Measurements from ENCODE around the gene TSPAN11.

Gene TSPAN11

GRCh38 chr12:30905463-30906009, 21.0 kb upstream of the TSPAN11 start:
- H3K9ac ChIP-seq (ENCODE audit: low read depth, low read length, poor library complexity, severe bottlenecking): no peak overlapping the region
- no peaks in the 10 kb centered on the region for H3K36me3 ChIP-seq (ENCODE audit: insufficient read depth, low read length)
- no peaks in the 10 kb centered on the region for H3K27me3 ChIP-seq (ENCODE audit: insufficient read depth, low read length, poor library complexity, severe bottlenecking)
- no peaks in the 10 kb centered on the region for H3K79me2 ChIP-seq (ENCODE audit: insufficient read depth, low read length)
- TF ChIP-seq EZH2phosphoT487 (IDR thresholded peaks at IDR 0.05; ENCODE audit: borderline replicate concordance): no peak
- TF ChIP-seq, protein P1, sequence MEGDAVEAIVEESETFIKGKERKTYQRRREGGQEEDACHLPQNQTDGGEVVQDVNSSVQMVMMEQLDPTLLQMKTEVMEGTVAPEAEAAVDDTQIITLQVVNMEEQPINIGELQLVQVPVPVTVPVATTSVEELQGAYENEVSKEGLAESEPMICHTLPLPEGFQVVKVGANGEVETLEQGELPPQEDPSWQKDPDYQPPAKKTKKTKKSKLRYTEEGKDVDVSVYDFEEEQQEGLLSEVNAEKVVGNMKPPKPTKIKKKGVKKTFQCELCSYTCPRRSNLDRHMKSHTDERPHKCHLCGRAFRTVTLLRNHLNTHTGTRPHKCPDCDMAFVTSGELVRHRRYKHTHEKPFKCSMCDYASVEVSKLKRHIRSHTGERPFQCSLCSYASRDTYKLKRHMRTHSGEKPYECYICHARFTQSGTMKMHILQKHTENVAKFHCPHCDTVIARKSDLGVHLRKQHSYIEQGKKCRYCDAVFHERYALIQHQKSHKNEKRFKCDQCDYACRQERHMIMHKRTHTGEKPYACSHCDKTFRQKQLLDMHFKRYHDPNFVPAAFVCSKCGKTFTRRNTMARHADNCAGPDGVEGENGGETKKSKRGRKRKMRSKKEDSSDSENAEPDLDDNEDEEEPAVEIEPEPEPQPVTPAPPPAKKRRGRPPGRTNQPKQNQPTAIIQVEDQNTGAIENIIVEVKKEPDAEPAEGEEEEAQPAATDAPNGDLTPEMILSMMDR (conservative IDR thresholded peaks at IDR 0.05; ENCODE audit: low read length): no peak
- no peaks in the 10 kb centered on the region for H3F3A ChIP-seq (ENCODE audit: low read depth)
- no peaks in the 10 kb centered on the region for H3K9me3 ChIP-seq (ENCODE audit: insufficient read depth, low read depth, low read length)
- no peak overlapping the region for H3K4me3 ChIP-seq (ENCODE audit: low read length, poor library complexity, severe bottlenecking)
- H3K4me1 ChIP-seq (ENCODE audit: insufficient read depth, low read length, poor library complexity, severe bottlenecking): no peaks in the 10 kb centered on the region
- no peaks in the 10 kb centered on the region for H4K20me1 ChIP-seq (ENCODE audit: insufficient read depth, low read length, poor library complexity, severe bottlenecking)
- no peak overlapping the region for H3K4me2 ChIP-seq (ENCODE audit: low read depth, low read length, poor library complexity, severe bottlenecking)
- H2AFZ ChIP-seq (ENCODE audit: low read length): no peak overlapping the region
- no peaks in the 10 kb centered on the region for H3K9me2 ChIP-seq (replicated peaks; ENCODE audit: low read depth, low read length)

DNA sequence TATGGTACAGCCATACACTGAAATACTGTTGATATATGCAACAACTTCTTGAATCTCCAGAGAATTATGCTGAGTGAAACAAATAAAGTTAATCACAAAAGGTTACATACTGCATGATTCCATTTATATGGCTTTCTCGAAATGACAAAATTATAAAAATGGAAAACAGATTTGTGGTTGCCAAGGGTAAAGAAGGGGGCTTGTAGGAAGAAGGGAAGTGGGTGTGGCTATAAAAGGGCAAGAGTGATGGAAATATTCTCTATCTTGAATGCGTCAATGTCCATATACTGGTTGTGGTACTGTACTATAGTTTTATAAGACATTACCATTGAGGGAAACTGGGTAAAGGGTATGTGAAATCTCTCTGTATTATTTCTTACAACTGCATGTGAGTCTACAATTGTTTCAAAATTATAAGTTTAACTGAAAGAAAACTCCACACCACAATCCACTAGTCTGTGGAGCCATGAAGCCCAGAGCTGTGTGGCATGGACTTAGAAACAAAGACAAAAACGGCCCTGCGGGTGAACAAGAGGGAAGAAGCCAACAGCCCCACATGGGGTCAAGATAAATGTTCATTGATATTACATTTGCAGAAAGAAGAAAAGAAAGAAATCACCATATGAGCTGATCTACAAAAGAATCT, 18.3 kb upstream of the TSPAN11 start:
- Histone ChIP-seq H3K4me1 (ENCODE audit: insufficient read depth, low read length, poor library complexity, severe bottlenecking) (no peaks in the 10 kb centered on the region), H3K4me2 (ENCODE audit: low read depth, low read length, poor library complexity, severe bottlenecking) (no peak overlapping the region), H3K9me3 (ENCODE audit: insufficient read depth, low read depth, low read length) (no peaks in the 10 kb centered on the region), H3K36me3 (ENCODE audit: insufficient read depth, low read length) (no peaks in the 10 kb centered on the region), H4K20me1 (ENCODE audit: insufficient read depth, low read length, poor library complexity, severe bottlenecking) (no peaks in the 10 kb centered on the region), H3K9ac (ENCODE audit: low read depth, low read length, poor library complexity, severe bottlenecking) (no peak overlapping the region), H3K9me2 (replicated peaks; ENCODE audit: low read depth, low read length) (no peaks in the 10 kb centered on the region), H3F3A (ENCODE audit: low read depth) (no peaks in the 10 kb centered on the region), H3K27me3 (ENCODE audit: insufficient read depth, low read length, poor library complexity, severe bottlenecking) (no peaks in the 10 kb centered on the region), H3K79me2 (ENCODE audit: insufficient read depth, low read length) (no peaks in the 10 kb centered on the region), H3K4me3 (ENCODE audit: low read length, poor library complexity, severe bottlenecking) (no peak overlapping the region), H2AFZ (ENCODE audit: low read length) (no peak overlapping the region)
- TF ChIP-seq, protein P1 (conservative IDR thresholded peaks at IDR 0.05; ENCODE audit: low read length): no peak
- TF ChIP-seq EZH2phosphoT487 (IDR thresholded peaks at IDR 0.05; ENCODE audit: borderline replicate concordance): no peak

DNA sequence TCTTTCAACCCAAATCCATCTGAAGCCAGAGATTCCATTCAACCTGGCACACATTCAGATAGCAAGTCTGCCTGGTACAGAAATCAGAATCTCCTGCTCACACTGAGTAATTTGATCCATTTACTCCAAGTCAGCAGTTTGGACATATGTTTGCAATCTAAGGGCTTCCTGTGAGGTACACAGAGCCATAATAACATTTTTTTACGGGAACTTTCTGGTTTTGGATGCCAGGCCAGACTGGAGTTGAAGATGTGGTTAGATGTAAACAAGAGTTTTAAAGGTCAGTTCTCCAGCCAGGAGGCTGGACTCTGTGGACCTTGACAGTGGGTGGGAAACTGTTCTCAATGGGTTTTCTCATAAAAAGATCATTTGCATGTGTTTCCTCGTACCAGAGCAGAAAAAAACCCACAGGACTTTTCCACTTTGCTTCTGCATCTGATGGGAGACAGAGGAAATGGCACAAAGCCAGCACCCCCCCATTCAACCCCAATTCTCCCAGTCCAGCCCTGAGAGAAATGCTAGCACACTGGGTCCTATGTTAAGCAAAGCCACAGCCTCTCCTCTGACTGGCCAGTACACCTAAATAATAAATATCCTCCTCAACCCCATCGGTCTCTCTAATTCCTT, 17.7 kb upstream of the TSPAN11 start:
- Histone ChIP-seq H3K9me2 (replicated peaks; ENCODE audit: low read depth, low read length) (no peaks in the 10 kb centered on the region), H3K9me3 (ENCODE audit: insufficient read depth, low read depth, low read length) (no peaks in the 10 kb centered on the region), H3K79me2 (ENCODE audit: insufficient read depth, low read length) (no peaks in the 10 kb centered on the region), H3K4me2 (ENCODE audit: low read depth, low read length, poor library complexity, severe bottlenecking) (no peak overlapping the region), H3K27me3 (ENCODE audit: insufficient read depth, low read length, poor library complexity, severe bottlenecking) (no peaks in the 10 kb centered on the region), H3K36me3 (ENCODE audit: insufficient read depth, low read length) (no peaks in the 10 kb centered on the region), H4K20me1 (ENCODE audit: insufficient read depth, low read length, poor library complexity, severe bottlenecking) (no peaks in the 10 kb centered on the region), H3K4me1 (ENCODE audit: insufficient read depth, low read length, poor library complexity, severe bottlenecking) (no peaks in the 10 kb centered on the region), H3F3A (ENCODE audit: low read depth) (no peaks in the 10 kb centered on the region), H2AFZ (ENCODE audit: low read length) (no peak overlapping the region), H3K4me3 (ENCODE audit: low read length, poor library complexity, severe bottlenecking) (no peak overlapping the region), H3K9ac (ENCODE audit: low read depth, low read length, poor library complexity, severe bottlenecking) (no peak overlapping the region)
- TF ChIP-seq, protein P1 (conservative IDR thresholded peaks at IDR 0.05; ENCODE audit: low read length): no peak
- TF ChIP-seq EZH2phosphoT487 (IDR thresholded peaks at IDR 0.05; ENCODE audit: borderline replicate concordance): no peak
